ENCODE data around the gene TAMM41. TPM values are rescaled to one million over a fixed set of nuclear protein-coding genes. Genes with fewer than 3 reads are reported as not detected.
A peak's percentile ranks its signal among the peaks of the same experiment; 100 is the strongest.
"Not testable (repeated sequence)": the region's sequence is repeated elsewhere in the genome, so short reads cannot be mapped to it uniquely, and the experiment has no call there.

The TAMM41 gene
- total RNA-seq, 1 donor from 2014 or later: 34.2 TPM

- no peaks in the 10 kb centered on the region for H3K9me3 Mint-ChIP-seq
- DNase-seq: peak; percentile 94
- H3K27ac Mint-ChIP-seq: peak overlapping the region; percentile 83
- peak overlapping the region; percentile 24 for H3K4me3 Mint-ChIP-seq
- intact Hi-C loops (cut with micrococcal nuclease): loop anchor here (2.0 to 5.0 kb wide), 2 partner anchors 14 to 53 kb away; no protein-coding TSS in a partner anchor
- no peaks in the 10 kb centered on the region for H3K27me3 Mint-ChIP-seq
- no peaks in the 10 kb centered on the region for H3K36me3 Mint-ChIP-seq (ENCODE audit: low read depth)
- H3K4me1 Mint-ChIP-seq: peaks cover 19% of the 10 kb centered on the region
Observed at GRCh38 chr3:11770477-11771391, 76.0 kb downstream of the TAMM41 start.

GRCh38 chr3:11769704-11770476 lies 76.8 kb downstream of the TAMM41 start:
- DNase-seq: no peak
- intact Hi-C loops (cut with micrococcal nuclease): loop anchor here (2.0 to 5.0 kb wide), 2 partner anchors 15 to 53 kb away; no protein-coding TSS in a partner anchor
- peak overlapping the region; percentile 24 for H3K4me3 Mint-ChIP-seq
- peaks cover 23% of the 10 kb centered on the region for H3K4me1 Mint-ChIP-seq
- no peaks in the 10 kb centered on the region for H3K36me3 Mint-ChIP-seq (ENCODE audit: low read depth)
- peak overlapping the region; percentile 83 for H3K27ac Mint-ChIP-seq
- H3K27me3 Mint-ChIP-seq: no peaks in the 10 kb centered on the region
- no peaks in the 10 kb centered on the region for H3K9me3 Mint-ChIP-seq

GRCh38 chr3:11768604-11769003 lies 78.1 kb downstream of the TAMM41 start:
- DNase-seq: no peak
- H3K4me1 Mint-ChIP-seq: peaks cover 24% of the 10 kb centered on the region
- H3K4me3 Mint-ChIP-seq: no peak overlapping the region
- no peaks in the 10 kb centered on the region for H3K36me3 Mint-ChIP-seq (ENCODE audit: low read depth)
- intact Hi-C loops (cut with micrococcal nuclease): no loop called here
- H3K27ac Mint-ChIP-seq: no peak overlapping the region
- no peaks in the 10 kb centered on the region for H3K9me3 Mint-ChIP-seq
- no peaks in the 10 kb centered on the region for H3K27me3 Mint-ChIP-seq

DNA sequence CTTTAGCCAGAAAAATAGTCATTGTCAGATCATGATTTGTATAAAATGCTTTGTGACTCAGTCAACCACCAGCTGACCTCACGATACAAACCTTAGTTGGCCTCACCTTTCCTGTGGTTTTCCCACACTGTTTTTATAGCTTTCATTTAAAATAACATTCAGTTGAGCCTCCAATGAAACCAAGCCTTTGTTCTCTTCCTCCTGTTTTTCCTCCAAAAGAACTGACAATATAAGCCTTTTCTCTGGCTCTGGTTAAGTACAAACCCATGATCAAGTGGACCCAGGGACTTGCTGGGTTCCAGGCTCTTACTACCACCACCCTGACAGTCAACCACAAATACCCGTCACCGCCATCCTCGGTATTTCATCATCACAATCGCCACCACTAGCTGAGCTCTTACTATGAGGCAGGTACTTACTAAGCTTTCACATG lies 81.7 kb downstream of the TAMM41 start:
- Mint-ChIP-seq H3K36me3 (ENCODE audit: low read depth) (no peaks in the 10 kb centered on the region), H3K27me3 (no peaks in the 10 kb centered on the region), H3K4me3 (peak overlapping the region; percentile 12), H3K27ac (peak overlapping the region; percentile 70), H3K9me3 (no peaks in the 10 kb centered on the region), H3K4me1 (peaks cover 10% of the 10 kb centered on the region)
- DNase-seq: peak; percentile 75
- intact Hi-C loops (cut with micrococcal nuclease): no loop called here

- H3K4me3 Mint-ChIP-seq: no peak overlapping the region
- no peaks in the 10 kb centered on the region for H3K9me3 Mint-ChIP-seq
- H3K27ac Mint-ChIP-seq: no peak overlapping the region
- H3K36me3 Mint-ChIP-seq (ENCODE audit: low read depth): no peaks in the 10 kb centered on the region
- DNase-seq: no peak
- H3K4me1 Mint-ChIP-seq: peaks cover 2% of the 10 kb centered on the region
- H3K27me3 Mint-ChIP-seq: no peaks in the 10 kb centered on the region
- intact Hi-C loops (cut with micrococcal nuclease): no loop called here
Observed at GRCh38 chr3:11759996-11760395, 86.7 kb downstream of the TAMM41 start.

- H3K9me3 Mint-ChIP-seq: no peaks in the 10 kb centered on the region
- no peaks in the 10 kb centered on the region for H3K36me3 Mint-ChIP-seq (ENCODE audit: low read depth)
- H3K4me3 Mint-ChIP-seq: no peak overlapping the region
- H3K27me3 Mint-ChIP-seq: peaks cover 2% of the 10 kb centered on the region
- DNase-seq: no peak
- H3K27ac Mint-ChIP-seq: no peak overlapping the region
- no peaks in the 10 kb centered on the region for H3K4me1 Mint-ChIP-seq
- intact Hi-C loops (cut with micrococcal nuclease): no loop called here
Observed at GRCh38 chr3:11757929-11758328, 88.8 kb downstream of the TAMM41 start.

GRCh38 chr3:11757441-11757875 lies 89.2 kb downstream of the TAMM41 start:
- Mint-ChIP-seq H3K9me3 (no peaks in the 10 kb centered on the region), H3K4me1 (no peaks in the 10 kb centered on the region), H3K27ac (no peak overlapping the region), H3K4me3 (no peak overlapping the region), H3K36me3 (ENCODE audit: low read depth) (no peaks in the 10 kb centered on the region), H3K27me3 (peaks cover 2% of the 10 kb centered on the region)
- DNase-seq: no peak
- intact Hi-C loops (cut with micrococcal nuclease): no loop called here

DNA sequence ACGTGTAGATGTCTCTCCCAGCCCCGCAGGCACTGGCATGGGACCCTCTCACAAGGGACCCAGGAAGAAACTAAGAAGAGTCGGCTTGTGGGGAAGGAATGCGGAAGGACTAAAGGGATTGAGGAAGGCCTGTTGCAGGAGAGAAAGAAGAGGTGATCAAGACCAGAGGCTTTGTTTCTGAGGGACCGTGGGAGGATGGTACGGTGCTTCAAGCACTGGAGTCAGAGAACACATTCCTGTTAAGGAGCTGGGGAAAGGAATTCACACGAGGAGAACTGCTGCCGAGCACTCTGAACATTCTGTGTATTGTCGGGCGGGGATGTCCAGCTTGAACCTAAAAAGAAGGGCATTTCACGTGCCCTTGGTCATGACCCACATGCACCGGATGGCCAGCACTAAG lies 91.4 kb downstream of the TAMM41 start:
- H3K4me3 Mint-ChIP-seq: no peak overlapping the region
- peaks cover 2% of the 10 kb centered on the region for H3K27me3 Mint-ChIP-seq
- H3K27ac Mint-ChIP-seq: no peak overlapping the region
- no peaks in the 10 kb centered on the region for H3K9me3 Mint-ChIP-seq
- no peak for DNase-seq
- intact Hi-C loops (cut with micrococcal nuclease): no loop called here
- H3K36me3 Mint-ChIP-seq (ENCODE audit: low read depth): no peaks in the 10 kb centered on the region
- no peaks in the 10 kb centered on the region for H3K4me1 Mint-ChIP-seq

DNA sequence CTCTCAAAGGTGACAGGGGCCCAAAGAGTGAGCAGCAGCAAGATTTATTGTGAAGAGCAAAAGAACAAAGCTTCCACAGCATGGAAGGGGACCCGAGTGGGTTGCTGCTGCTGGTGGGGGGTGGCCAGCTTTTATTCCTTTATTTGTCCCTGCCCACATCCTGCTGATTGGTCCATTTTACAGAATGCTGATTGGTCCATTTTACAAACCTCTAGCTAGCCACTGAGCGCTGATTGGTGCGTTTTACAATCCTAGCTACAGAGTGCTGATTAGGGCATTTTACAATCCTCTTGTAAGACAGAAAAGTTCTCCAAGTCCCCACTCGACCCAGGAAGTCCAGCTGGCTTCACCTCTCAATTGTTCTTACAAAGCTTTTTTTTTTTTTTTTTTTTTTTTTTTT lies 94.4 kb downstream of the TAMM41 start:
- H3K36me3 Mint-ChIP-seq (ENCODE audit: low read depth); H3K4me1 Mint-ChIP-seq; H3K4me3 Mint-ChIP-seq; intact Hi-C loops (cut with micrococcal nuclease); H3K9me3 Mint-ChIP-seq; H3K27ac Mint-ChIP-seq; H3K27me3 Mint-ChIP-seq; DNase-seq: not testable (repeated sequence)

GRCh38 chr3:11748306-11748705 lies 98.4 kb downstream of the TAMM41 start:
- DNase-seq; H3K27ac Mint-ChIP-seq; intact Hi-C loops (cut with micrococcal nuclease); H3K9me3 Mint-ChIP-seq; H3K4me3 Mint-ChIP-seq; H3K4me1 Mint-ChIP-seq; H3K36me3 Mint-ChIP-seq (ENCODE audit: low read depth); H3K27me3 Mint-ChIP-seq: not testable (repeated sequence)

Other genes with a start within 250 kb of the TAMM41 start
- gene VGLL4, start 203.0 kb downstream of the TAMM41 start, total RNA-seq: 43.4 and 44.0 TPM in 2 replicates
- 0.12 and 0.38 TPM in 2 replicates for gene SYN2, start 157.5 kb upstream of the TAMM41 start, total RNA-seq

Data from activated CD4-positive, alpha-beta T cell treated with anti-CD3 and anti-CD28 coated beads, Interleukin-2, amount 10 ng/mL, durations not matched to agents 24 days and 14 days (primary cell).